K562 treated with DMSO at 1 percent for 48 hours (cell line): ENCODE measurements around the gene SCN3A. TPM values are rescaled to one million over a fixed set of nuclear protein-coding genes. Genes with fewer than 3 reads are reported as not detected.

Experiments used
- total RNA-seq: library from RNA; unstranded; fragments of 300-600 nt; gene quantifications from 2 replicates; pipeline ENCODE4 v1.2.3, GENCODE V29; 2022; ENCODE audit warnings: low replicate concordance; ENCODE audit errors: extremely low read depth

Gene SCN3A
- not detected in 2 replicates for total RNA-seq

GRCh38 chr2:165203689-165204559, at the start of gene SCN3A:
TSS of gene SCN3A (minus strand) at chr2:165204050. CDS start at chr2:165176394, 27,656 bp downstream.

GRCh38 chr2:165239230-165239629, 35.4 kb upstream of the SCN3A start, which contains the start of gene SCN2A:
TSS of gene SCN2A (plus strand) at chr2:165239414. CDS start at chr2:165295824, 56,410 bp downstream.

Other genes with a start within 250 kb of the SCN3A start
- gene SLC38A11, start 248.5 kb downstream of the SCN3A start, total RNA-seq: not detected in 2 replicates
- gene SCN2A, start 35.4 kb upstream of the SCN3A start, total RNA-seq: not detected in 2 replicates